Measurements from ENCODE around the gene SYF2.
A peak's percentile ranks its signal among the peaks of the same experiment; 100 is the strongest.

The SYF2 gene

GRCh38 chr1:25208092-25208491 lies 24.2 kb downstream of the SYF2 start:
- no peak for TF ChIP-seq TOX (CRISPR knock-in tag; IDR thresholded peaks at IDR 0.05; ENCODE audit: borderline replicate concordance)
- TF ChIP-seq ZNF70 (CRISPR knock-in tag; IDR thresholded peaks at IDR 0.05), result no peak
- TF ChIP-seq CREB5 (CRISPR knock-in tag; IDR thresholded peaks at IDR 0.05; ENCODE audit: low read depth), result no peak
- no peak for TF ChIP-seq CSRNP3 (CRISPR knock-in tag; IDR thresholded peaks at IDR 0.05)
- ATAC-seq, result no peak

GRCh38 chr1:25206201-25206600 lies 26.1 kb downstream of the SYF2 start:
- no peak for TF ChIP-seq RARB (CRISPR knock-in tag; IDR thresholded peaks at IDR 0.05)
- no peak for TF ChIP-seq ZNF70 (CRISPR knock-in tag; IDR thresholded peaks at IDR 0.05)
- no peak for TF ChIP-seq TOX (CRISPR knock-in tag; IDR thresholded peaks at IDR 0.05; ENCODE audit: borderline replicate concordance)
- no peak for TF ChIP-seq BACH2 (CRISPR knock-in tag; IDR thresholded peaks at IDR 0.05; ENCODE audit: borderline replicate concordance)
- ATAC-seq, result no peak

- TF ChIP-seq ZNF565 (CRISPR knock-in tag; conservative IDR thresholded peaks at IDR 0.05; ENCODE audit: low read depth), result no peak
- ATAC-seq, result no peak
These were observed 26.5 kb downstream of the SYF2 start for GRCh38 chr1:25205786-25206185.

- peak; percentile 87 for ATAC-seq
- TF ChIP-seq TCF4 (CRISPR knock-in tag; IDR thresholded peaks at IDR 0.05; ENCODE audit: borderline replicate concordance), result no peak
- TF ChIP-seq PATZ1 (CRISPR knock-in tag; IDR thresholded peaks at IDR 0.05; ENCODE audit: borderline replicate concordance), result no peak
- TF ChIP-seq ZFP30 (CRISPR knock-in tag; IDR thresholded peaks at IDR 0.05), result no peak
- TF ChIP-seq TSHZ2 (CRISPR knock-in tag; IDR thresholded peaks at IDR 0.05), result no peak
- no peak for TF ChIP-seq ISL1 (CRISPR knock-in tag; IDR thresholded peaks at IDR 0.05)
- no peak for TF ChIP-seq TOX (CRISPR knock-in tag; IDR thresholded peaks at IDR 0.05; ENCODE audit: borderline replicate concordance)
- TF ChIP-seq ZFP3 (CRISPR knock-in tag; IDR thresholded peaks at IDR 0.05), result no peak
- no peak for TF ChIP-seq ZNF565 (CRISPR knock-in tag; conservative IDR thresholded peaks at IDR 0.05; ENCODE audit: low read depth)
- TF ChIP-seq ZNF70 (CRISPR knock-in tag; IDR thresholded peaks at IDR 0.05), result no peak
- TF ChIP-seq ZC3H10 (CRISPR knock-in tag; IDR thresholded peaks at IDR 0.05), result no peak
- no peak for TF ChIP-seq CSDC2 (CRISPR knock-in tag; IDR thresholded peaks at IDR 0.05)
- TF ChIP-seq CREB5 (CRISPR knock-in tag; IDR thresholded peaks at IDR 0.05; ENCODE audit: low read depth), result no peak
- no peak for TF ChIP-seq GLIS3 (CRISPR knock-in tag; IDR thresholded peaks at IDR 0.05)
- no peak for TF ChIP-seq ESRRG (CRISPR knock-in tag; IDR thresholded peaks at IDR 0.05)
- TF ChIP-seq PPARA (CRISPR knock-in tag; IDR thresholded peaks at IDR 0.05; ENCODE audit: borderline replicate concordance), result no peak
- no peak for TF ChIP-seq BACH2 (CRISPR knock-in tag; IDR thresholded peaks at IDR 0.05; ENCODE audit: borderline replicate concordance)
These were observed 27.4 kb downstream of the SYF2 start for GRCh38 chr1:25204797-25205480.
